Measurements from ENCODE around the gene TLR1. TPM values are rescaled to one million over a fixed set of nuclear protein-coding genes. Genes with fewer than 3 reads are reported as not detected.

The TLR1 gene
- 28.9 TPM for total RNA-seq

- no peak for DNase-seq (ENCODE audit: low spot score)
- peak; percentile 75 for ATAC-seq
- intact Hi-C loops (cut with DNase I): no loop called here
These were observed at the start of gene TLR1 for GRCh38 chr4:38804654-38805295. TSS of gene TLR1 (minus strand) at chr4:38804791. CDS start at chr4:38798831, 5,960 bp downstream.

- no peak for DNase-seq (ENCODE audit: low spot score)
- intact Hi-C loops (cut with DNase I): no loop called here
- no peak for ATAC-seq
These were observed 41.4 kb upstream of the TLR1 start for GRCh38 chr4:38846015-38846414.

- intact Hi-C loops (cut with DNase I): no loop called here
- ATAC-seq (no peak), DNase-seq (ENCODE audit: low spot score) (no peak)
These were observed 38.4 kb upstream of the TLR1 start for GRCh38 chr4:38842994-38843393.

GRCh38 chr4:38837849-38838248 lies 33.3 kb upstream of the TLR1 start:
- DNase-seq (ENCODE audit: low spot score) (no peak), ATAC-seq (no peak)
- intact Hi-C loops (cut with DNase I): no loop called here

GRCh38 chr4:38837334-38837733 lies 32.7 kb upstream of the TLR1 start:
- intact Hi-C loops (cut with DNase I): no loop called here
- ATAC-seq (no peak), DNase-seq (ENCODE audit: low spot score) (no peak)

GRCh38 chr4:38834570-38834969 lies 30.0 kb upstream of the TLR1 start:
- ATAC-seq (no peak), DNase-seq (ENCODE audit: low spot score) (no peak)
- intact Hi-C loops (cut with DNase I): no loop called here

- intact Hi-C loops (cut with DNase I): no loop called here
- ATAC-seq (no peak), DNase-seq (ENCODE audit: low spot score) (no peak)
These were observed 28.3 kb upstream of the TLR1 start for GRCh38 chr4:38832624-38833528.

GRCh38 chr4:38832206-38832605 lies 27.6 kb upstream of the TLR1 start:
- no peak for ATAC-seq

GRCh38 chr4:38831653-38832052 lies 27.1 kb upstream of the TLR1 start:
- ATAC-seq (no peak), DNase-seq (ENCODE audit: low spot score) (no peak)
- intact Hi-C loops (cut with DNase I): no loop called here

More at GRCh38 chr4:38832206-38832605, 27.6 kb upstream of the TLR1 start:
- no peak for DNase-seq (ENCODE audit: low spot score)
- intact Hi-C loops (cut with DNase I): no loop called here

- intact Hi-C loops (cut with DNase I): no loop called here
- DNase-seq (ENCODE audit: low spot score) (no peak), ATAC-seq (no peak)
These were observed 24.6 kb upstream of the TLR1 start for GRCh38 chr4:38829237-38829636.

- DNase-seq (ENCODE audit: low spot score): no peak
- intact Hi-C loops (cut with DNase I): no loop called here
- no peak for ATAC-seq
These were observed 19.2 kb upstream of the TLR1 start for GRCh38 chr4:38823766-38824165.

- intact Hi-C loops (cut with DNase I): no loop called here
- no peak for ATAC-seq
- DNase-seq (ENCODE audit: low spot score): no peak
These were observed 18.2 kb upstream of the TLR1 start for GRCh38 chr4:38822748-38823303.

- ATAC-seq (no peak), DNase-seq (ENCODE audit: low spot score) (no peak)
- intact Hi-C loops (cut with DNase I): no loop called here
These were observed 17.1 kb upstream of the TLR1 start for GRCh38 chr4:38821739-38822138.

- DNase-seq (ENCODE audit: low spot score): no peak
- intact Hi-C loops (cut with DNase I): no loop called here
- no peak for ATAC-seq
These were observed 15.9 kb upstream of the TLR1 start for GRCh38 chr4:38820329-38821061.

GRCh38 chr4:38819569-38819968 lies 15.0 kb upstream of the TLR1 start:
- no peak for ATAC-seq
- intact Hi-C loops (cut with DNase I): no loop called here
- no peak for DNase-seq (ENCODE audit: low spot score)

GRCh38 chr4:38818441-38818976 lies 13.9 kb upstream of the TLR1 start:
- DNase-seq (ENCODE audit: low spot score) (no peak), ATAC-seq (no peak)
- intact Hi-C loops (cut with DNase I): no loop called here

- ATAC-seq: peak; percentile 83
- intact Hi-C loops (cut with DNase I): no loop called here
- no peak for DNase-seq (ENCODE audit: low spot score)
These were observed 11.5 kb upstream of the TLR1 start for GRCh38 chr4:38815885-38816782.

GRCh38 chr4:38814386-38814785 lies 9.8 kb upstream of the TLR1 start:
- intact Hi-C loops (cut with DNase I): no loop called here
- ATAC-seq (no peak), DNase-seq (ENCODE audit: low spot score) (no peak)
